GM13977 (cell line): ENCODE measurements around the gene IBTK.
"Not testable (repeated sequence)": the region's sequence is repeated elsewhere in the genome, so short reads cannot be mapped to it uniquely, and the experiment has no call there.

Source experiments
- DNase-seq: peaks from one replicate; pipeline ENCODE4 v3.0.0; 2012; ENCODE audit warnings: low spot score
- CTCF ChIP-seq: IDR thresholded peaks from 2 replicates; pipeline ENCODE4 v1.5.1; 2012; ENCODE audit warnings: mild to moderate bottlenecking, control low read depth; ENCODE audit not compliant: insufficient read depth; ENCODE audit errors: extremely low read depth, missing control alignments
- in situ Hi-C: fragments of 300-500 bp; cut with MboI; formaldehyde crosslinking; loops from one replicate; pipeline ENCODE4 v1.12.0; 2022; ENCODE audit warnings: low sequenced_read_pairs, low pct_unique_long_range_greater_than_20kb, mixed read lengths, inconsistent platforms; ENCODE audit not compliant: unreplicated experiment

Gene IBTK

DNA sequence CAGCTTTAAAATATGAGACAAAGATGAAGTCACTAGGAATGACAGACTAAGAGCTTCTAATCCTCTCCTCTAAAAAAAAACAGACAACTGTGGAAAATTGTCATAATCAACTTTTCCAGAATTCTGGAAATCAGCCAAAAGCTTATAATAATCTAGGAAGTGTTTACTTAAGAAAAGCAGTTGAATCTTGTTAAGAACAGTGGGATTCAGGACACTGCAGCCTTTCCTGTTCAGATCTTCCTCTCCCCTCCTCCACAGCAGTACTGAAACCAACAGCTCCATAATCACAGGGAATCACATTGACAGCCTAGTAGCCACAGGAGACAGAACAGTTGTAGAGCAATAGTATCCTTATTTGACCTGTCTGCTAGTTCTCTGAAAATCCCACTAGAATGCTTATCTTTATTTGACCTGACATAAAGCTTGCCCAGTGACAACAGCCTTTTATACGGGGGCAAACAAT lies 41.6 kb downstream of the IBTK start:
- in situ Hi-C loops: no loop called here
- no peak for TF ChIP-seq CTCF
- no peak for DNase-seq

DNA sequence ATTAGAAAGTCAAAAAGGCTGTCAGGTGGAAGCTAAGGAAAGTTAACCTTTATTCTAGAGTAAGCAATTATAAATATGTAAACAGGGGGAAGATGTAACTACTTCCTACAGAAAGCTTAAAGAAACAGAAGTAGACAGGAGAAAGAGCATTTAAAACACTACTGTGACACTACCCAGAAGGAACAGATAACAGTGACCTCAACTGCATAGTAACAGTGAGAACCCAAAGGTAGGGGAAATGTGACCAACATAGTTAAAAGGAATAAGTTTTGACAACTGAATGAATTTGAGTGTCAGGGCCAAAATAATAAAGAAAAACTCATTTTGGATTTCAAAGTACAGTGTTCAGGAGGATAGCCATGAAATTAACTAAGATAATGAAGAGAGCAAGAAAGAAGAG lies 43.5 kb downstream of the IBTK start:
- no peak for TF ChIP-seq CTCF
- in situ Hi-C loops: no loop called here
- no peak for DNase-seq

DNA sequence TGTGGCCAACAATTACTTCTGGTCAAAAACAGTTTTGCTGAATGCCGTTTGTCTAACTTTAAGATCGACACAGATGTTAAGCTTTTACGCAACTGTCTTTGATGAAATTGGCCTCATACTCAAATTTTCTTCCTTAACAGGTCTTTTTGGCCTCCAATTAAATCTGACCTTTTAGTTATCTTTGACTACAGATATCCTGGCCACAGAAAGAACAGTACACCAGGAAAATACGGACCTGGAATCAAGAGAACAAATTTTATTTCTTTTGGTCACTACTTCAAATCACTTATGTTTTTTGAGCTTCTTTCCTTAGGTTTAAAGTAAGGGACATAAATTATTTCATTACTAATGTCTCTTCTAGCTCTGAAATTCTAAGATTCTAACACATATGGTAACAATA lies 49.8 kb downstream of the IBTK start:
- in situ Hi-C loops: no loop called here
- TF ChIP-seq CTCF: no peak
- no peak for DNase-seq

DNA sequence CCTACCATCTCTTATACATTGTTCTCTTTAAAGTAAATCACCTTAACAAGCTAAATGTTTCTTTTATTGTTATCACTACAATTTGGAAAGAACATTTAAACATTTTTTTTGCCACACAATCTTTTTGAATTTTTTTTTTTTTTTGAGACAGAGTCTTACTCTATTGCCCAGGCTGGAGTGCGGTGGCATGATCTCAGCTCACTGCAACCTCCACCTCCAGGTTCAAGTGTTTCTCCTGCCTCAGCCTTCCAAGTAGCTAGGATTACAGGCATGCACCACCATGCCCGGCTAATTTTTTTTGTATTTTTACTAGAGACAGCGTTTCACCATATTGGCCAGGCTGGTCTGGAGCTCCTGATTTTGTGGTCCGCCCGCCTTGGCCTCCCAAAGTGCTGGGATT lies 50.3 kb downstream of the IBTK start:
- in situ Hi-C loops, DNase-seq: not testable (repeated sequence)

DNA sequence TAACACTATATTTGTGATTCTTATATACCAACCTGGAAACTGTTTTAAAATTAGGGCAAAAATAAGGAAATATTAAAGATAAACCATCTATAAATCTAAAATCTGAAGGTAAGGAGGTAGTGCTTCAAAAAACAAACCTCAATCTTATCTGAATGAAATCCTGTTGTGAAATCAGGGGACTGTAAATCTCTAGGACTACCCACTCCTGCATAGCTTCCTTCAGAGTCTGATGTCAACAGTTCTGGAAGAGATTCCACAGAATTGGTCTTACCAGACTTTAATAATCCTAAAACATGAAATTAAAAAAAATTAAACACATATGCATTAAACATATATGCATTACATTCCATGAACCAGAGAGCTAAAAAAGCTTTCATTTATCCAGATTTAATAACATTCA lies 51.4 kb downstream of the IBTK start:
- no peak for DNase-seq
- TF ChIP-seq CTCF: no peak
- in situ Hi-C loops: no loop called here

GRCh38 chr6:82195619-82196018 lies 51.9 kb downstream of the IBTK start:
- in situ Hi-C loops: no loop called here
- TF ChIP-seq CTCF: no peak
- no peak for DNase-seq

GRCh38 chr6:82185948-82186535 lies 61.5 kb downstream of the IBTK start:
- in situ Hi-C loops: no loop called here
- DNase-seq: no peak
- TF ChIP-seq CTCF: no peak
